Erythroblast (primary cell): Measurements from ENCODE around the gene PRPF39.

Source experiments
- GATA1 ChIP-seq: IDR thresholded peaks from 2 replicates; pipeline ENCODE4 v1.6.1; 2011; ENCODE audit warnings: low read depth, mild to moderate bottlenecking, control low read depth, low read length, moderate library complexity
- POLR2A ChIP-seq: IDR thresholded peaks from 2 replicates; pipeline ENCODE4 v1.6.1; 2011; ENCODE audit warnings: mild to moderate bottlenecking, low read length

DNA sequence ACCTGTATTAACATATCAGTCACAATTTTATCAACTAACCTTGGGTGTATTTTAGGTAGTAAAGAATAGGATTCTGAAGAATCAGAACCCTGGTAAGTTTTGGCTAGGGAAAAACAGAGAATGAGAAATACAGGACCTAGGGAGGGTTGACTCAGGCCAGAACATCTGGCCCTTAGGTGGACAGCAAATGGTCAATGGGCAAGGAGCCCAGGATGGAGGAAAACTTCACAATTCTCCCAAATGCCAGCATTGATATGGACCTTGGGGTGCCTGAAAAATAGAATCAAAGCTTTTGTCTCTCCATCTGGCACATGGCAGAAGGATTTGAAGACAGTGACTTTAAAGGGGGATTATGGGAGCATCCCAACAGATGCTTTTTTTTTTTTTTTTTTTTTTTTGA lies 32.7 kb upstream of the PRPF39 start:
- TF ChIP-seq POLR2A (no peak), GATA1 (no peak)
